22Rv1 (cell line): ENCODE results near the gene ADK.
"Not testable (repeated sequence)": the region's sequence is repeated elsewhere in the genome, so short reads cannot be mapped to it uniquely, and the experiment has no call there.

Experiments
- H3K27ac ChIP-seq: fragments of 450-650 bp; 2 replicates; pipeline ENCODE4 v1.5.1; 2017
- ZFX ChIP-seq: fragments of 450-650 bp; IDR thresholded peaks from 2 replicates; pipeline ENCODE4 v1.6.1; 2017; ENCODE audit warnings: antibody characterized with exemption, borderline replicate concordance
- TF ChIP-seq, protein P1 (sequence below): fragments of 450-650 bp; IDR thresholded peaks from 2 replicates; pipeline ENCODE4 v1.5.1; 2017; ENCODE audit warnings: mild to moderate bottlenecking

The ADK gene

DNA sequence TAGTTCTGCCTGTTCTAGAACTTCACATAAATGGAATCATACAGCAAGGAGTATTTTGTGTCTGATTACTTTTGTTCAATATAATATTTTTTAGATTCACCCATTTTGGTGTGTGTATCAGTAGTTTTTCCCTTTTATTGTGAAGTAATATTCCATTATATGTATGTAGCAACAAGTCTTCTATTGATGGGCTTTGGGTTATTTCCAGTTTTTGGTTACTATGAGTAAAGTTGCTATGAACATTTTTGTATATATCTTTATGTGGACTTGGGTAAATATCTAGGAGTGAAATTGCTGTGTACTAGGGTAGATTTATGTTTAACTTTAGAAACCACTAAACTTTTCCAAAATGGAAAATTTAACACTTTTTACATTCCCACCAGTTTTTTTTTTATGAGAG is 35.7 kb downstream of the ADK start:
- TF ChIP-seq, protein P1, sequence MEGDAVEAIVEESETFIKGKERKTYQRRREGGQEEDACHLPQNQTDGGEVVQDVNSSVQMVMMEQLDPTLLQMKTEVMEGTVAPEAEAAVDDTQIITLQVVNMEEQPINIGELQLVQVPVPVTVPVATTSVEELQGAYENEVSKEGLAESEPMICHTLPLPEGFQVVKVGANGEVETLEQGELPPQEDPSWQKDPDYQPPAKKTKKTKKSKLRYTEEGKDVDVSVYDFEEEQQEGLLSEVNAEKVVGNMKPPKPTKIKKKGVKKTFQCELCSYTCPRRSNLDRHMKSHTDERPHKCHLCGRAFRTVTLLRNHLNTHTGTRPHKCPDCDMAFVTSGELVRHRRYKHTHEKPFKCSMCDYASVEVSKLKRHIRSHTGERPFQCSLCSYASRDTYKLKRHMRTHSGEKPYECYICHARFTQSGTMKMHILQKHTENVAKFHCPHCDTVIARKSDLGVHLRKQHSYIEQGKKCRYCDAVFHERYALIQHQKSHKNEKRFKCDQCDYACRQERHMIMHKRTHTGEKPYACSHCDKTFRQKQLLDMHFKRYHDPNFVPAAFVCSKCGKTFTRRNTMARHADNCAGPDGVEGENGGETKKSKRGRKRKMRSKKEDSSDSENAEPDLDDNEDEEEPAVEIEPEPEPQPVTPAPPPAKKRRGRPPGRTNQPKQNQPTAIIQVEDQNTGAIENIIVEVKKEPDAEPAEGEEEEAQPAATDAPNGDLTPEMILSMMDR: no peak
- TF ChIP-seq ZFX: no peak
- H3K27ac ChIP-seq: no peak overlapping the region

DNA sequence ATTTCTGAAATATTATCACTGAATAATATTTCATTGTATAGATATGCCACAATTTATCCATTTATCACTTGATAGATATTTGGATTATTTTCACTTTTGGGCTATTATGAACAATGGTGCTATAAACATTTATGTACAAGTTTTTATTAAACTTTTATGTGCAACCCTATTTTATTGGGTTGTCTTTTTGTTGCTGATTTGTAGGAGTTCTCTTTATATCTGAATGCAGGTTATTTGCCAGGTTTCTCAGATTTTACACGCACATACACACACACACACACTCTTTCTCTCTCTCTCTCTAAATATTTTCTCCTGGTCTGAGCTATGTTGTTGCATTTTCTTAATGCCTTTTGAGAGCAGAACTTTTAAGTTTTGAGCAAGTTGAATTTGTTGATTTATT is 36.2 kb downstream of the ADK start:
- H3K27ac ChIP-seq: no peak overlapping the region
- TF ChIP-seq ZFX: no peak
- TF ChIP-seq, protein P1: no peak

DNA sequence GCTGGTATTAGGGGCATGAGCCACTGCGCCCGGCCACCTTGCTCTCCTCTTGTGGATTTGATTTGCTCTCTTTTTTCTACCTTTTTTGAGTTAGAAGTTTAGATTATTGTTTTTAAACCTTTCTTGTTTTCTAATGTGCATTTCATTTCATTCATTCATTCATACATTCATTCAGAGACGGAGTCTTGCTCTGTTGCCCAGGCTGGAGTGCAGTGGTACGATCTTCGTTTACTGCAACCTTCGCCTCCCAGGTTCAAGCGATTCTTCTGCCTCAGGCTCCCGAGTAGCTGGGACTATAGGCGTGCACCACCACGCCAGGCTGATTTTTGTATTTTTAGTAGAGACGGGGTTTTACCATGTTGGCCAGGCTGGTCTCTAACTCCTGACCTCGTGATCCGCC is 37.6 kb downstream of the ADK start:
- H3K27ac ChIP-seq: not testable (repeated sequence)

DNA sequence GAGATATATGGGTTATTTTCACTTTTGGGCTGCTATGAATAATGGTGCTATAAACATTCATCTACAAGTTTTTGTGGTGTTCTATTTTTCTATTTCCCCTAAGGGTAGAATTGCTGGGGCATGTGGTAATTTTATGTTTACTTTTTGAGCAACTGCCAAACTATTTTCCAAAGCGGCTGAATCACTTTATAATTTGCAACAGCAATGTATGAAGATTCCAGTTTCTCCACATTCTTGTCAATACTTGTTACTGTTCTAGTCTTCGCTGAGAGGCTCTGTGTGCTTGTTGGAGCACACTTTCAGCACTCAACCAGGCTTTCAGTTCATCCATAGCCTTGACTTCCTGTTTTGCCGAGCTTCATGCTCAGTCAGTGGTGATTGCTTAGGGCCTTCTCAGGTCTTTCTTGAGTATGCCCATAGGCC is 39.0 kb downstream of the ADK start:
- TF ChIP-seq ZFX: no peak
- TF ChIP-seq, protein P1: no peak
- peak overlapping the region; percentile 67 for H3K27ac ChIP-seq

DNA sequence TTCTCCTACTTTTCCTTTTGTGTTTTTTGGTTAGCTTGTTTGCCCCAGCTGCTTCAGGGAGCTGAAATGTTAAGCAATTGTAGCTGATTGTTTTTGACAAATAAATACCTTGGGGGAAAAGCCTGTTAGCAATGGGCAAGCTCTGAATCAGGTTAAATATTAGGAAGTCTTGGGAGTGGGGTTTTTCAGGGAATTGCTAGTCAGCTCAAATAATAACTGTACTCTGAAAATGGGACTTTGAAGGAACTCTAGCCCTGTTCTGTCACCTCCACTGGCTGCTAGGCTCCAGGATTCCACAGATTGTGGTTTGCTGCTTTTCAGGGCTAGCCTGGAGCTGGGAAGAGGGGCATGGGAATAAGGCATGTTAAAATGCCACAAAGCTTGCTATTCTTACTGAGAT is 39.5 kb downstream of the ADK start:
- H3K27ac ChIP-seq: peak overlapping the region; percentile 67

DNA sequence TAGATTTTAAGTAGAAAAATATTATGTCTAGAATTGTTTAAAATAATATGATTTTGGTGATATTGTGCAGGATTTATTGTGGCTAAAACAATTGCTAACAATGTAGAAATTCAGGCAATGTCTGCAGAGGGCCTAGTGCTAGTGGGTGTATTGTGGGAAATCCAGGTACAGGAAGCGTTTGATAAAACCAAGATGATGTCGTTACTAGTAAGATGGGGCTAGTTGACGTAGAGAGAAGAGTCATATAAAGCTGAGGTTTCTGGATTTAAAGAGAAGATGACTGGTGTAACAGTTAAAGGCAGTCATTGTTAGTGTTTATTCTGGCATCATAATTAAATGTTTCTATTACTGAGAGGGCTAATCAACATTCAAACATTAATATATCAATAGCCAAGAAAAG is 43.5 kb downstream of the ADK start:
- no peak overlapping the region for H3K27ac ChIP-seq
- TF ChIP-seq, protein P1: no peak
- TF ChIP-seq ZFX: no peak

More for the DNA sequence above, 39.5 kb downstream of the ADK start:
- TF ChIP-seq, protein P1: no peak
- TF ChIP-seq ZFX: no peak

DNA sequence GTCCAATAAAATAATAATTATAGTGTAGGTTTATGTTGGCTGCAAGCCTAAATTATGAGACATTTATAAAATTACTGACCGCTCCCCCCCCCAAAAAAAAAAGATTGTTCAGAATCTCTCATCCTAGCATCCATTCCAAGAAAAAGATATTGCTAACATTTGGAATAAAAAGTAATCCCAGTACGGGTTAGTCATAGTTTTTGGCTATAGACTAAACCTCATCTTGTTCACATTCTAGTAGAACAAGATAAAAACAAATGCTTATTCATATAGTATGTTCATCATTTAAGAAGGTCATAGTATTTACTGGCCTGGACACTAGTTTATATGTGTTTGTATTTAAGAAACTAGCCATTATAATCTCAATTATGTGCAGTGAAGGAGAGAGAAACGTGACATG is 44.0 kb downstream of the ADK start:
- no peak for TF ChIP-seq ZFX
- TF ChIP-seq, protein P1: no peak
- H3K27ac ChIP-seq: no peak overlapping the region

DNA sequence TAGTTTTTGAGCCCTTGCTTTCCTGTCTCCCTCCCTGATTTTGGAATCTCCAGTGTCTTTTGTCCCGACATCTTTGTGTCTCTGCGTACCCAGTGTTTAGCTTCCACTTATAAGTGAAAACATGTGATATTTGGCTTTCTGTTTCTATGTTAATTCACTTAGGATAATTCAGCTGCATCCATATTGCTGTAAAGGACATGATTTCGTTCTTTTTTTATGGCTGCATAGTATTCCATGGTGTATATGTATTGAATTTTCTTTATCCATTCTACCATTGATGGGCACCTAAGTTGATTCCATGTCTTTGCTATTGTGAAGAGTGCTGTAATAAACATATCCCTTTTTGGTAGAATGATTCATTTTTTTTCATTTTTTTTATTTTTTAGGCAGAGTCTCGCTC is 48.3 kb downstream of the ADK start:
- H3K27ac ChIP-seq: no peak overlapping the region
- TF ChIP-seq, protein P1: no peak
- no peak for TF ChIP-seq ZFX
